HCT116 (cell line): ENCODE measurements around the gene DENND1A.

Experiments
- CEBPB ChIP-seq: IDR thresholded peaks from 2 replicates; pipeline ENCODE4 v1.6.1; 2012; ENCODE audit warnings: low read depth
- CTCF ChIP-seq, 3 experiments: fragments of 200-600 bp in 1 of 3; sonication (generic) in 1 of 3; IDR thresholded peaks in 2 of 3; conservative IDR thresholded peaks in 1 of 3; 2 replicates each; pipeline ENCODE4 v1.5.1; 2012 to 2017; ENCODE audit warnings: low read depth in 2 of 3, low read length in 2 of 3, antibody characterized with exemption in 1 of 3, borderline replicate concordance in 1 of 3, control low read depth in 1 of 3, mild to moderate bottlenecking in 1 of 3, mixed read lengths in 1 of 3, mixed run types in 1 of 3, moderate library complexity in 1 of 3; ENCODE audit not compliant: insufficient read depth in 1 of 3
- EZH2 ChIP-seq: fragments of 200-600 bp; sonication (generic); IDR thresholded peaks from 2 replicates; pipeline ENCODE4 v1.6.1; 2017; ENCODE audit warnings: antibody characterized with exemption, mixed run types
- FOSL1 ChIP-seq: IDR thresholded peaks from 2 replicates; pipeline ENCODE4 v1.6.1; 2012; ENCODE audit warnings: low read depth
- SIN3A ChIP-seq: IDR thresholded peaks from 2 replicates; pipeline ENCODE4 v1.6.1; 2012; ENCODE audit warnings: low read depth

- TF ChIP-seq SIN3A, result no peak
- TF ChIP-seq CEBPB, result no peak
- no peak for TF ChIP-seq CTCF (IDR thresholded peaks at IDR 0.05 in 2 of 3, conservative IDR thresholded peaks at IDR 0.05 in 1 of 3; ENCODE audit: borderline replicate concordance in 1 of 3, insufficient read depth in 1 of 3, low read depth in 2 of 3, low read length in 2 of 3)
- TF ChIP-seq EZH2, result no peak
- TF ChIP-seq FOSL1, result no peak
Observed at GRCh38 chr9:123346026-123346425, 583.9 kb downstream of the DENND1A start.
